Measurements from ENCODE around the gene CALHM4. TPM values are rescaled to one million over a fixed set of nuclear protein-coding genes. Genes with fewer than 3 reads are reported as not detected.
A peak's percentile ranks its signal among the peaks of the same experiment; 100 is the strongest.

Gene CALHM4
- total RNA-seq, 6 experiments from 2014 or later = 0.24 to 0.31 (median 0.27) TPM; not detected in 3

DNA sequence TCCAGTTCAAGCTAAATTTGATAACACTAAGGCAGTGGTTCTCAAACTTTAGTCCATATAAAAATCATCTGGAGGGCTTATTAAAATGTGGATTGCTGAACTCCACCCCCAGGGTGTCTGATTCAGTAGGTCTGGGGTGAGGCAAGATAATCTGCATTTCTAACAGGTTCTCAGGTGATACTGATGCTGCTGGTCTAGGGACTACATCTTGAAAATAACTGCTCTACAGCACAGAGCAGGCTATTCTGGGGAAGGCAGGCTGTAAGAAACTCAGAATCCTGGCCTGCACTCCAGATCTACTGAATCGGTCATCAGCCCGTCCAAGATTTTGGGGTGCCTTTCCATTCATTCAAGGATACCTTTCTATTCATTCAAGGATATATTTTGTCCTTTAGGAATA, 30.7 kb upstream of the CALHM4 start:
- TF ChIP-seq, protein P1, sequence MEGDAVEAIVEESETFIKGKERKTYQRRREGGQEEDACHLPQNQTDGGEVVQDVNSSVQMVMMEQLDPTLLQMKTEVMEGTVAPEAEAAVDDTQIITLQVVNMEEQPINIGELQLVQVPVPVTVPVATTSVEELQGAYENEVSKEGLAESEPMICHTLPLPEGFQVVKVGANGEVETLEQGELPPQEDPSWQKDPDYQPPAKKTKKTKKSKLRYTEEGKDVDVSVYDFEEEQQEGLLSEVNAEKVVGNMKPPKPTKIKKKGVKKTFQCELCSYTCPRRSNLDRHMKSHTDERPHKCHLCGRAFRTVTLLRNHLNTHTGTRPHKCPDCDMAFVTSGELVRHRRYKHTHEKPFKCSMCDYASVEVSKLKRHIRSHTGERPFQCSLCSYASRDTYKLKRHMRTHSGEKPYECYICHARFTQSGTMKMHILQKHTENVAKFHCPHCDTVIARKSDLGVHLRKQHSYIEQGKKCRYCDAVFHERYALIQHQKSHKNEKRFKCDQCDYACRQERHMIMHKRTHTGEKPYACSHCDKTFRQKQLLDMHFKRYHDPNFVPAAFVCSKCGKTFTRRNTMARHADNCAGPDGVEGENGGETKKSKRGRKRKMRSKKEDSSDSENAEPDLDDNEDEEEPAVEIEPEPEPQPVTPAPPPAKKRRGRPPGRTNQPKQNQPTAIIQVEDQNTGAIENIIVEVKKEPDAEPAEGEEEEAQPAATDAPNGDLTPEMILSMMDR (IDR thresholded peaks at IDR 0.05) = no peak
- H3K27me3 Mint-ChIP-seq (ENCODE audit: insufficient read depth) = no peaks in the 10 kb centered on the region
- peaks cover 7% of the 10 kb centered on the region for H3K4me1 Mint-ChIP-seq (ENCODE audit: low read depth)
- H3K36me3 Mint-ChIP-seq (ENCODE audit: low read depth) = peaks cover 5% of the 10 kb centered on the region; the same call in 1 of the 2 replicates
- no peak for DNase-seq
- no peak overlapping the region for H3K4me3 Mint-ChIP-seq
- no peaks in the 10 kb centered on the region for H3K9me3 Mint-ChIP-seq
- no peak overlapping the region for H3K27ac Mint-ChIP-seq

DNA sequence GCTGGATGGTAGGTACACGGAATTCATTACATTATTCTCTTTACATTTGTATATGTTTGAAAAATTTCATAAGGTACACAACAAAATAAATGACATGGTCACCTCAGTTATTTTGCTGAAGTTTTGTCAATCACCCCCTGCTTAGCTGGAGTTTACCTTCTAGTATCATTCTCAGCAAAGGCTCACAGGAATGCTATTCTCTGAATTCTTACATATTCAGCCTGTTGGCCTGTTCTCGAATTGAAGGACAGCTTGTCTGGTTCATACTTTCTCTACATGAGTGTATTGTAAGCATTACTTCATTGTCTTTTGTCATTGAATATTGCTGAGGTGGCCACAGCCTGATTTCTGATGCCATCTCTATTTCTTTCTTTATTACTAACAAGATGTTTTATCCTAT, 29.3 kb upstream of the CALHM4 start:
- no peaks in the 10 kb centered on the region for H3K36me3 Mint-ChIP-seq (ENCODE audit: low read depth)
- TF ChIP-seq, protein P1 (IDR thresholded peaks at IDR 0.05) = no peak

DNA sequence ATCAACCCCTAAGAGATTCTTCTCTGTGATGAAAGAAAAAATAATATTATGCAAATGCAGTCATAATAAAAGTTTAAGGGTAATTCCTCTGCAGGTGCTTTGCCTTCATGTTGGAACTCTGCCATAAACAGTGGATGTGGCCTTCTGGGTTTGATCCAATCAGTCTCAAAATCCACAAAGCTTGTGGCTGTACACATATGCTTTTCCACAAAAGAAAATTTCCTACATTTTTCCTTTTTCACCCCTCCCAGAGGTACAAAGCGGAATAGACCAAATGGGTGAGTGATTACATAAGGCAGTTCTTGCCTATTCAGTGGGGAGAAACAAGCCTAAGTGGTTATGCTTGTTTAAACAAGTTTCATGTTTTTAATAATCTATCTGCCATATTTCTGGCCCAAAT, 25.4 kb upstream of the CALHM4 start:
- Mint-ChIP-seq H3K27ac (no peak overlapping the region; the same call in 1 of the 2 replicates), H3K9me3 (no peaks in the 10 kb centered on the region), H3K4me1 (ENCODE audit: low read depth) (peaks cover 42% of the 10 kb centered on the region), H3K27me3 (ENCODE audit: insufficient read depth) (no peaks in the 10 kb centered on the region), H3K36me3 (ENCODE audit: low read depth) (no peaks in the 10 kb centered on the region), H3K4me3 (no peak overlapping the region)
- no peak for DNase-seq
- TF ChIP-seq, protein P1 (IDR thresholded peaks at IDR 0.05) = no peak

More for the DNA sequence above, 29.3 kb upstream of the CALHM4 start:
- H3K4me3 Mint-ChIP-seq = no peak overlapping the region
- H3K27ac Mint-ChIP-seq = no peak overlapping the region
- H3K27me3 Mint-ChIP-seq (ENCODE audit: insufficient read depth) = no peaks in the 10 kb centered on the region
- no peak for DNase-seq
- H3K9me3 Mint-ChIP-seq = no peaks in the 10 kb centered on the region
- H3K4me1 Mint-ChIP-seq (ENCODE audit: low read depth) = peaks cover 20% of the 10 kb centered on the region

DNA sequence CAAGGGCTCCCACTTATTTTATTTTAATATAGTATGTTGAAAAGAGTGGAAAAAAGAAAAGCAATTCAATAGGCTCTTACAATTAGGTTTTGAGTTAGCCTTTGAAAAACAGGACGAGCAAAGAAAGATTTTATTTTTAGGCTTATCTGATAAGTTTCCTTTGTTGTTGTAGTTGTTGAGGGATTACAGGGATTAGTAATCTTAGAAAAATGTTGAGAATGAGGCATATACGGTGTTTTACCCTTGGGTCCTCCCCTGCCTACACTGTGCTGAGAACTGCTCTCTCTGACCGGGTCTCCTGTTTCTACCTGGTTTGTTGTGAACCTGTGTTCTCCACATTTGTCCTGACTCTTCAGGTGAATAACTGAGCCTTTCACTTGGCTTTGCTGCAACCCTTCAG, 24.8 kb upstream of the CALHM4 start:
- Mint-ChIP-seq H3K27ac (peak overlapping the region; percentile 40; the same call in 1 of the 2 replicates), H3K27me3 (ENCODE audit: insufficient read depth) (no peaks in the 10 kb centered on the region), H3K4me1 (ENCODE audit: low read depth) (peaks cover 46% of the 10 kb centered on the region), H3K36me3 (ENCODE audit: low read depth) (no peaks in the 10 kb centered on the region), H3K9me3 (no peaks in the 10 kb centered on the region), H3K4me3 (peak overlapping the region; percentile 64)
- peak; percentile 14 for DNase-seq
- TF ChIP-seq, protein P1 (IDR thresholded peaks at IDR 0.05) = no peak

DNA sequence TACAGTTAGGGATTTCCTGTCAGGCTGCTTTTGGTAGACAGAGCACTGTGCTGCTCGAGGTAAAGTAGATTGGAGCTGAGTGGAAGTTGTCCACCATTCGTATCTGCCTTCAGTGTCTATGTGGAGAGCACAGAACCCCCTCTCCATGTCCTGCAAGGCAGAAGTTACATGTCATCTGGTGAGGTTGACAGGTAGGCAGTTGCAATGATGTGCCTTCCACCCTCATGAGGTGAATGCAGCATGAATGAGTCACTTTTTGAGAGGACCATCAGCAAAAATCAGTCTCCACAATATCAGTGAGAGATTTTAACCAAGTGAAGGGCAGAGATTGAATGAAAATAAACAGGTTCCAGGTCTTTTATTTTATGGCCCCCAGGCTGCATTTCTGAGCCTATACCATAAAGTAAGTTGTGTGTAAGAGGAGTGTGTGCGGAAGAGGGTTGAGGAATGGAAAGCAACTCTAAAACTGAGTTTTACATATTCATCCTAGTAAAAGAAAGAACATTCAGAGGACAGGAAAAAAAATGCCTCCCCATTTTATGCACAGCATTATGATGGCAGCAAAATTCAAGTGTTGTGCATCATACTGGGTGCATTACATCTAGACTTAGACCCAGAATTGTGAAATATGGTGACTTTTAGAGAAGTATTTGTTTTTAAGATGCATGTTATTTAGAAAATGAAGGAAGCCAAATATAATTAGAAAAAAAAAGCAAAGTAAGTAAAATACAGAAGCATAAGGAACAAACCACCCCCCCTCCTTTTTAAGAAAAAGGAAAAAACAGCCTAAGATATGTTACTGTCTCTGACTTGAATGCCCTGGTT, 23.9 kb upstream of the CALHM4 start:
- no peaks in the 10 kb centered on the region for H3K36me3 Mint-ChIP-seq (ENCODE audit: low read depth)
- no peaks in the 10 kb centered on the region for H3K27me3 Mint-ChIP-seq (ENCODE audit: insufficient read depth)
- H3K4me1 Mint-ChIP-seq (ENCODE audit: low read depth) = peaks cover 55% of the 10 kb centered on the region
- peak overlapping the region; percentile 64 for H3K4me3 Mint-ChIP-seq
- no peaks in the 10 kb centered on the region for H3K9me3 Mint-ChIP-seq
- H3K27ac Mint-ChIP-seq = peak overlapping the region; percentile 57
- no peak for DNase-seq
- TF ChIP-seq, protein P1 (IDR thresholded peaks at IDR 0.05) = no peak

Measured in HFFc6 (cell line).